HG03354 (cell line): Measurements from ENCODE around the gene OR8H1.

Source experiments
- ATAC-seq: cut with Tn5 transposase; IDR thresholded peaks from one replicate; pipeline ENCODE4 v1.9.1; 2021; ENCODE audit warnings: mild to moderate bottlenecking; ENCODE audit not compliant: unreplicated experiment, poor library complexity, severe bottlenecking

OR8H1 gene, protein sequence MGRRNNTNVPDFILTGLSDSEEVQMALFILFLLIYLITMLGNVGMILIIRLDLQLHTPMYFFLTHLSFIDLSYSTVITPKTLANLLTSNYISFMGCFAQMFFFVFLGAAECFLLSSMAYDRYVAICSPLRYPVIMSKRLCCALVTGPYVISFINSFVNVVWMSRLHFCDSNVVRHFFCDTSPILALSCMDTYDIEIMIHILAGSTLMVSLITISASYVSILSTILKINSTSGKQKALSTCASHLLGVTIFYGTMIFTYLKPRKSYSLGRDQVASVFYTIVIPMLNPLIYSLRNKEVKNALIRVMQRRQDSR

DNA sequence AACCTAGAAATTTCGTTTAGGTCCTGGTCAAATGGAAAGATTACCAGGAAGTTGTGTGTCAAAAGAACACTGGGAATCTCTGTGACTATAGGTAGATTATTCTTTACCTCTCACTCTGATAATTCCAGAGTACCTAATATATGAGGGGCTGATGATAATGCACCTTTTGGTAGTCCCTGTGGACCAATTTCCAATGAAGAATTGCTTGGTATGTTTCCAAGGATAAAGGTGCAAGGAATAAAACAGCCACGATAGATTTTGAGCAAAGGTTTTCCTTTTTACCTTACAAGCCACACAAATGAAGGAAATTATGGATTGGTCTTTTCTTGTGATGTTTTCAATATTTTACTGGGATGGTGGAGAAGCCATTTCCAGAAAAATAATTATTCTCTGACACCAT, at the start of gene OR8H1:
Gene OR8H1 (minus strand): TSS at position 101 of the 400 bp plus-strand sequence. CDS start 1,192 bp downstream, outside the sequence.
- ATAC-seq: no peak

DNA sequence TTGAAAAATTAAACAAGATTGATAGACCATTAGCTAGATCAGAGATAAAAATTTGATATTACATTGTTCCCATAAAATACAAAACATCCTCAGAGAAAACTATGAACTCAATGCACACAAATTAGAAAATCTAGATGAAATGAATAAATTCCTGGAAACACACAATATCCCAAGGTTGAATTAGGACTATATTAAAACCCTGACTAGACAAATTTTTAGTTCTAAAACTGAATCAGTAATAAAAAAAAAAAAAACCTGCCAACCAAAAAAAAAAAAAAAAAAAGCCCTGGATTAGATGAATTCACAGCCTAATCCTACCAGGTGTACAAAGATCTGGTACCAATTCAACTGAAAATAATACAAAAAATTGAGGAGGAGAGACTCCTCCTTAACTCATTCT, 48.2 kb upstream of the OR8H1 start:
- ATAC-seq: no peak

DNA sequence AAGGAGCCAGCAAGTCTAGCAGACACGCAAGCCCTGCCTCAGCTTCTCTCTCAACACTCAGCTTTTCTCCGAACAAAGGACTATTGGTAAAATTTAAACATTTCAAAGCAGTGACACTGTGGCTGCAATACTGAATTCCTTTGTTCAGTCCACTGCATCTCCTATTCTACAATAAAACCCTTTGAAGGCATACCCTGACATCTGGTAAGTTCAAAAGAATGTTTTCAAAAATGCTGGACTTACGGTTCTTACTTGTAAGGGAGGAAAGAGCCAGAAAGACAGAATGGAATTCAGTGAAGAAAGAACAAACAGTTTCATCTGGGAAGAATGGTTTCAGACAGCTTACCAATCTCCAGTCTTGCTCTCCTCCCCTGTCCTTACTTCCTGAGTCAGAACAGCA, 41.1 kb upstream of the OR8H1 start:
- no peak for ATAC-seq

DNA sequence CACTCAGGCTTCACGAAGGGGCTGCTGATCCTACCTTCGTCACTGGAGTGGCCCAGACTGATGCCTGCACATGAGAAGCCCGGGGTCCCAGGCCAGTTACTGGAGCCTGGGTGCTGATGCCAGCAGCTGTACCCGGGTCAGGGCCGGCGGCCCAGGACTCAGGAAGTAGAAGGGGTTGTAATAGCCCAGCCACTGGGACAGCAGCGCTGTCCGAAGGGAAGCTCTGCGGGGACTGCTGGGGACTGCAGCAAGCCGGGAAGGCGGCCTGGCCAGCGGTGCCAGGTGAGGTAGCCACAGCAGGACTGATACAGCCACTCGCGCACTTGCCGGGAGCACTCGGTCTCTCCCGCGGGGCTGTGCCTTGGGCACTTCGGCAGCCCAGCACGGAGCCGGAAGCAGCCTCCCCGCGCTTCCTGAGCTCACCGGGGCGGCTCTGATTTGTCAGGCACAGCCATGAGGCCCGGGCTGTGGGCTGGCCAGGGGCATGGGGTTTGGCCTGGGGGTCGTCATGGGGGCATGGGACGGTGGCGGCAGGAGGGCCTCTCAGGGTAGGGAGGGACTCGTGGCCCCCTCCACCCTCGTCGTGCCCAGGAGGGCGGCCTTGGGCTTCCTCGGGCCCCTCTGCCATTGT, 39.9 kb upstream of the OR8H1 start:
- ATAC-seq: no peak

DNA sequence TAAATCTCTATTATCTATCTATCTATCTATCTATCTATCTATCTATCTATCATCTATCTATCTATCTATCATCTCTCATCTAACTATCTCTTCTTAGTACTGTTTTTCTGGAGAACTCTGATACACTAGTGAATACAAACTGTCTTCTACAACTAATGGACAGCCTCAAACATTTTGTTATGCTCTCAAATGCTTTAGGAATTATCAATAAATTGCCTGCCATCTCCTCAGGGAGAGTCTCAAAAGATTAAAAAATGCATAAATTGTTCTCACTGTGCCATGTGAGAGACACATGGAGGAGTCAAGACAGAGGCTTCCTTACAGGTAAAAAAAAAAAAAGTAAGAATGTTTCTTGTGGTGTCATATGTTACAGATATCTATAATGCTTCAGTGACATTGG, 22.8 kb upstream of the OR8H1 start, which contains the start of gene OR8K3:
Gene OR8K3 (plus strand): TSS at position 301 of the 400 bp plus-strand sequence. CDS start 3,163 bp downstream, outside the sequence.
- no peak for ATAC-seq

DNA sequence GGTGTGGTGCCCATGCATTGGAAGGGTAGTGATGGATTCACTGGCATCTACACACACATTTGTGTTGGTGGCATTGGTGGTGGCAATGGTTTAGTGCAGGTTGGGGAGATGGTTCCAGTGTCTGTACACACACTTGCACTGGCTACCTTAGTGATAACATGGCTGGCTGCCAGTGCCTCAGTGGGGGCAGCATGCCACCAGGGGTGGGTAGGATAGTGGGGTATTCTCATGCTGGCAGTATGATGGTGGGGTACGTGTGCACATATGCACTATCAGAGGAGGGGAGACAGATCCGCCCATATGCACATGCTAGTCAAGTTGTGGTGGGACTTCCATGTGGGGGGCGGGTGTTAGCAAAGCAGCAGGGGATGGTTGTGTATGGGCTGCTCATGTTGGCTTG, 15.8 kb upstream of the OR8H1 start:
- ATAC-seq: no peak

DNA sequence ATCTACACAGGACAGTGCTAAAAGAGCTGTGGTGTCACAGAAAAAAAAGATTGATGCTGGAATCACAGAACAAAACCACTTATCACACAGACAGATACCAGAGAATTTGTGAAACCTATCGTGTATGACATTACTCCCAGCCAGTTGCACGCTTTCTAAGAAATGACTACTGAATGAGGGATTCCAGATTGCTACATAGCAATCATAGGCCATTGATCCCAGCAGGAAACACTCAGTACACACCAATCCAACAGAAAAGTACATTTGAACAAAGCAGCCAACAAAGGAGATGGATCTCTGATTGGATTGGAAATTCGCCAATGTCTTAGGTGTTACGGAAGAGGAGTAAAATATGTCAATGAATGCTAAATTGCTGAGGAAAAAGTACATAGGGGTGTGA, 4.8 kb upstream of the OR8H1 start:
- no peak for ATAC-seq

DNA sequence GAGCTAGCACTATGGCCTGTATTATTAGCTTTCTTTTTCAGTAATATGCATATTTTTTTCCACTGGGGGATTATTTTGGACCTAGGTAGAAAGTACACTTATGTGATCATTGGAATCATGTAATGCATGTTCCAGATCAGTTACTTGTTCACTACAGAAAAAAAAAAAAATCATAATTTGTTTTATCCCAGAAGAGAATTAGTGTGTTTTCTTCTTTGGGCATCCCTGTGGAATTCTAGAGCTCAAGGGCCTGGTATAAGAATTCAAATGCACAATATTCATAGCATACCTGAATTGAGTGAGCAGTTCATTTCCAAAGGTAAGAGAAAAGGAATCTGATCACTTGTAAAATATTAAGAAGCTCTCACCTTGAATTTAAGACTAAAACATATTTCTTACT, 18.2 kb downstream of the OR8H1 start, which contains the start of gene OR5T1:
Gene OR5T1 (plus strand): TSS at position 301 of the 400 bp plus-strand sequence. CDS start 1,485 bp downstream, outside the sequence.
- ATAC-seq: no peak

DNA sequence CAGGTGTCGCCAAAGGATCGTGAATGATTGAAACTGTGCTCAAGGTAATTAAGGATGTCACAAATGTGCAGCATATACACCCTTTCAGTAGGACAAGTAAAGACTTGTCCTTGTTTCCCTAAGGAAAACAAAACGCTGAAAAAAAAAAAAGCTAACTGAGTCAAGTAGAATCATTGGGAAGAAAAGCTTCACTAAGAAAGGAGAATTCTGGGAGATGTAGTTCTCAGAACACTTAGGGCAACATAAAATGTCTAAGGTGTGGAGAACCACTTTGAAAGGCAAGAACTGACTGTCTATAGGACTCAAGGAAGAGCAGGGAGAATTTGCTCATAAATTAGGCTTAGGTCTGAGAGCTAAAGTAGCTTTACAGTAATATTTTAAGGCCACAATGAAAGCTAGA, 21.0 kb downstream of the OR8H1 start:
- no peak for ATAC-seq

DNA sequence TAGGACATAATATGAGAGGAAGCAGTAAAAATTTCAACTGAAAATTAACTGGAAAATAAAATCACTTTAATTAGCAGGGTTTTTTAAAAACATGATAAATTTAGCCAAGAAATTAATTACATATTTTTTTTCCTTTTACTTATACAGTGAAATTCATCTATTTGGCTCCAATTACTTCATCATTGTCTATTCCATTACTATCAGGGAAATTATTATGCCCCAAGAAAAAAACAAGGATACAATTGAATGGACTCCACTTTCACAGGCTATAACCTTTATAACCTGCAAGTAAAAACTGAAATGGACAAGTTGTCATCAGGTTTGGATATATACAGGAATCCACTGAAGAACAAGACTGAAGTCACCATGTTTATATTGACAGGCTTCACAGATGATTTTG, 40.1 kb downstream of the OR8H1 start, which contains the start of gene OR5T3:
Gene OR5T3 (plus strand): TSS at position 301 of the 400 bp plus-strand sequence. CDS start 0 bp downstream, at position 301.
- no peak for ATAC-seq
